GM12872 (cell line): ENCODE results near the gene CARNS1.

Source experiments
- CTCF ChIP-seq: IDR thresholded peaks from 3 replicates; pipeline ENCODE4 v1.5.1; 2011; ENCODE audit warnings: low read depth, mild to moderate bottlenecking, low read length, moderate library complexity; ENCODE audit not compliant: insufficient read depth

The CARNS1 gene

DNA sequence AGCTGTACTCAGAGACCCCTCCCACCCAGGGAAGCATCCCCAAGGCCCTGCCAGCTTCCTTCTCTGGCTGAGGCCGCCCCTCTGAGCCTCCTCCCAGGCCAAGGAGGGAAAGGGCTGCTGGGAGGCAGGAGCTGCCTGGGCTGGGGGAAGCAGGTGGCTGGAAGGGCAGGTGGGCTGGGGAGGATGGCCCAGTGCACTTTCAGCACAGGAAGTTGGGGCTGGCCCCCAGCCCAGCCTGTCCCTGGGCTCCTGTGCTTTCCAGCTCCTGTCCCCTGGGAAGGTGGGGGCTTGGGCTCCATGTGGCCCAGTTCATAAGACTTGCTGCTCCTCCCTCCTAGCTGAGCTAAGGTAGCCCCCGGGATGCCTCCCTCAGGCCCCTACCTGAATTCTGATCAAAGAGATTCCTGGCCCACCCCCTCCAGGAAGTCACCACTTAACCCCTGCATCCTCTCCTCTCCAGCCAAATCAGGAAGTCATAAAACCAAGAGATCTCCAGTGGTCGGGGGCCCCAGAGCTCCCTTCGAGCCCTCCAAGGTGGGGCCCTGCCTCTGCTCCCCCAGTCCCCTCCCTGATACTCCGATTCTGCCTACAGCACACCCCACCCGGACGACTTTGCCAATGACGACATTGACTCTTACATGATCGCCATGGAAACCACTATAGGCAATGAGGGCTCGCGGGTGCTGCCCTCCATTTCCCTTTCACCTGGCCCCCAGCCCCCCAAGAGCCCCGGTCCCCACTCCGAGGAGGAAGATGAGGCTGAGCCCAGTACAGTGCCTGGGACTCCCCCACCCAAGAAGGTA is 18.7 kb upstream of the CARNS1 start:
- no peak for TF ChIP-seq CTCF

DNA sequence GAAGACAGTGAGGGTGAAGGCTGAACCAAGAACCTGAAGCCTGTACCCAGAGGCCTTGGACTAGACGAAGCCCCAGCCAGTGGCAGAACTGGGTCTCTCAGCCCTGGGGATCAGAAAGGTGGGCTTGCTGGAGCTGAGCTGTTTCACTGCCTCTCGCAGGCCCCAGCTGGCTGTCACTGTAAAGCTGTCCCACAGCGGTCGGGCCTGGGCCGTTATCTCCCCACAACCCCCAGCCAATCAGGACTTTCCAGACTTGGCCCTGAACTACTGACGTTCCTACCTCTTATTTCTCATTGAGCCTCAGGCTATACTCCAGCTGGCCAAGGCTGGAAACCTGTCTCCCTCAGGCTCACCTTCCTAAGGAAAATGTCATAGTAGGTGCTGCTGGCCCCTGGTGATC is 17.9 kb upstream of the CARNS1 start:
- TF ChIP-seq CTCF, result no peak

DNA sequence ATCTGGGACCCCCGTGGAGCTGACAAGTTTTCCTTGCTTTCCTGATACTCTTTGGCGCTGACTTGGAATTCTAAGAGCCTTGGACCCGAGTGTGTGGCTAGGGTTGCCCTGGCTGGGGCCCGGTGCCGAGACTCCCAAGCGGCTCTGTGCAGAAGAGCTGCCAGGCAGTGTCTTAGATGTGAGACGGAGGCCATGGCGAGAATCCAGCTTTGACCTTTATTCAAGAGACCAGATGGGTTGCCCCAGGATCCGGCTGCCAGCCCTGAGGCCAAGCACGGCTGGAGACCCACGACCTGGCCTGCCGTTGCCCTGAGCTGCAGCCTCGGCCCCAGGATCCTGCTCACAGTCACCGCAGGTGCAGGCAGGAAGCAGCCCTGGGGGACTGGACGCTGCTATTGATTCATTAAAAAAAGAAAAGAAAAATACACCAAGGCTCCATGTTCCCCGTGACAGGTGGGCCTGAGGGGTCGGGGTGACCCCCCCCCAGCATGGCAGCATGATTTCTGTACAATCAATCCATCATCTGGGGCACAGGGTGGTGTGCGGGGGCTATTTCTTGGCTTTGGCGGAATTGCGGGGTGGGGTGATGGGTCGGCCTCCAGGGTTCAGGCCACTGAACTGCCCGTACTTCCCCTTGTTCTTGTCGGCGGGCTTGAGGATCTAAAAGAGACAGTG is 17.4 kb upstream of the CARNS1 start:
- TF ChIP-seq CTCF, result no peak

DNA sequence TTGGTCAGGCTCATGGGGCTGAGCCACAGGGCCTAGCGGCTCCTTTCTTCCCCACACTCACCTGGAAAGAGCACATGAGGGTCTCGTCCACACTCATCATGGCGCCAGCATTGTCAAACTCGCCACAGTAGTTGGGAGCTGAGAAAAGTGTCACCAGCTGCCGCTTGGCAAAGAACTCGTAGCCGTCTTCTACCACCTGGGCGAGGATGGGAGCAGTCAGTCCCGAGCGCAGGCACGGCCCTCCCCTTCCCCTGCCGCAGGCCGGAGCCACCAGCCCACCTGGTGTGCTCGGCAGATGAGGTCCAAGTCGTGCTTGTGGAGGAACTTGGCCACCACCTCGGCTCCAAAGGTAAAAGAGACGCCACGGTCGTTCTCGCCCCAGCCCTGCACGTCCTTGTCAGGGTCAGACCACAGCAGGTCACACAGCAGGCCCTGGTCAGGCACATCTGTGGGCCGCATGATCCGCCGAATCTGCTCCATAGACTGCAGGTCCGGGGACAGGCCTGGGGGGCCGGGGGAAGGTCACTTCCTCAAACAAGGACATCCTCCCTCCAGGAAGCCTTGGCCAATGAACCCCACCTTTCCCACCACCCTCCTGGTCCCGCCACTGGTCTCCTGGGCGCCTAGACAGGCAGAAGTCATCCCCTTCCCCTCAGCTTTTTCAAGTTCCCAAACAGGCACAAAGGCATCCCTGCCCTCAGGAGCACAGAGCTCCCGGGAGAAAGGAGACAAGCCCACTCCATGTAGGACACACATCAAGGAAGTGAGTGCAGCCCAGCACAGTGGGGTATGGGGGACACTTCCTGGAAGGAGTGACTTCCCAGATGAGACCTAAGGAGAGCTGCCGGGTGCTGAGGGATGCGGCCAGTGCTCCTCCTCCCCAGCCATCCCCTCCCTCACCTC is 16.6 kb upstream of the CARNS1 start:
- TF ChIP-seq CTCF, result no peak

- no peak for TF ChIP-seq CTCF
Observed at GRCh38 chr11:67400251-67400941, 15.1 kb upstream of the CARNS1 start.

DNA sequence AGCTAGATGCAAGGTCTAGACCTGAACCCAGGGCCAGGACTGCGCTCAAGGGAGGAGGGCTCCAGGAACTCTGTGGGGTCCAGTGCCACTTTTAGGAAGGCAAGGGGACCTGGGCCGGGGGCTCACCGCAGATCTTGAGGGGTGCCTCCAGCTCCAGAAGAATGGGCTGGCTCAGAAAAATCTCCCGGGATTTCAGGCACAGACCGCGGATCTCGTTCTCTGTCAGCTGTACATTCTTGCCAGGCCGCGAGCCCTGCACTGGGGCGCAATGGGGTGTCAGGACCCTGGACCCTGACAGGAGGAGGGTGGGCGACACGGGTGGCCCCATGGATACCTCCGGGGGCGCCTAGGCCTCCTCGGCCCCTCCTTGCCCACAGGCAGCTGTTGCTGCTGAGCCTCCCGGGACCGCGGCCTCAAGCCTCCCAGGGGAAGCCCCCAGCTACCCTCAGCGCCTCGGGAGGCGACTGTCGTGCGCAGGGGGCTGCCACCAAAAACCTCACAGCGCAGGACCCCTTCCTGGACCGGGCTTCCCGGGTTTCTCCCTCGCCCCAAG is 14.5 kb upstream of the CARNS1 start:
- TF ChIP-seq CTCF, result no peak
